ENCODE results near the gene ZNF480.
"Not testable (repeated sequence)": the region's sequence is repeated elsewhere in the genome, so short reads cannot be mapped to it uniquely, and the experiment has no call there.

Gene ZNF480

DNA sequence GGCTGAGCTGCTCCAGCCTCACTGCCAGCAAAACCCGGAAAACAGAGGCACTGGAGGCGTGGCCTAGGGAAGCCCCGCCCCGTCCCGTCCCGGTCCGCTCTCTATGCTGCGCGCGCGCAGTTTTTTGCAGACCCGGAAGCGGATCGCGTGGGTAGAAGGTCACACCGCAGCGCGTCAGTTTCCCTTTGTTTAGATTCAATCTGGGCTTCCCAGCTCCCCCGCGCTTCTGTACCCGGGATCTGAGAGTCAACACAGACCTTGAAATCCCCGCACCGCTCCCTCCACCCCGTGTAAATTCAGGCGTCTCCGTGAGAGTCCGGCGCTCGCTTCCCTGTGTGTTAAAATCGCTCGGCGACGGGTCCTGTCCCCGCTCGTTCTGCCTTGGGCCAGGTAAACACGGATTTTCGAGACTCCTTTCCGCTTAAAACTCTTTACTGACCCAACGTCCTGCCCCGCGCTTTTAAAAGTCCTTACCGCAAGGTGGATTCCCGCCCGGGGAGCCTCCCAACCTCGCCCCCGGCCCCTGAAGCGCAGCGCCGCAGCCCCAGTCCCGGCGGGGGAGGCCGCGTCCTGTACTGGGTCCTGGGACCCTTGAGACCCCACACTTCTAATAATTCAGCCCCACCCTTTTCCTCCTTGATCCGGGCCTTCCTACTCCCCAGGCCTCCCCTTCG, 39.3 kb downstream of the ZNF480 start, which contains the start of gene ZNF610:
TSS of gene ZNF610 (plus strand) at position 127 of the 674 bp plus-strand sequence. CDS start 12,930 bp downstream, outside the sequence.
- peak; percentile 86 for DNase-seq

DNA sequence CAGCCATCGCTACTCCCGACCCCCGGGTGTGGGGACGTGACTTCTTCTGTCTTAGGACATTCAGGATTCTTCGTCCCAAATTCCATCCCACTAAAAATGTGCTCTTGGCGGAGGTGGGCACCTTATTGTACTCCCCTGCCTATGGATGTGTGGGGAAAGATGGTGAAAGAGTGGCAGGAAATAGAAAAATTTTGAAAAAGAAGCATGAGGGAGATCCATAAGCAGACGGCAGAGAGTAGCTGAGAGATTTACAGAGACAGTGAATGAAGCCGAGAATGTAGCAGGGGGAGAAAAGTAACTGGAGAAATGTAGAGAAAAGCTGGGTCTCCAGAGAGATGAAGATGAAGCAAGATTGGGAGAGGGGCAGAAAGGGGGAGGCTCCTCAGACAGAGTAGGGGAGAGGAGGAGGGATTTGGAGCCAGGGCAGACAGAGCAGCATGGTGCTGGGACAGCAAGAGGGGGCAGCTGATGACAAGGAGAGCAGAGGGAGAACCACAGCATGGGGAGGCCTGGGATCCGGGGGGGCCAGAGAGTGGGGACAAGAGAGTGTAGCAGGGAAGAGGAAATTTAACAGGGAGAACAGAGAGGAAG, 39.9 kb downstream of the ZNF480 start:
- no peak for DNase-seq

DNA sequence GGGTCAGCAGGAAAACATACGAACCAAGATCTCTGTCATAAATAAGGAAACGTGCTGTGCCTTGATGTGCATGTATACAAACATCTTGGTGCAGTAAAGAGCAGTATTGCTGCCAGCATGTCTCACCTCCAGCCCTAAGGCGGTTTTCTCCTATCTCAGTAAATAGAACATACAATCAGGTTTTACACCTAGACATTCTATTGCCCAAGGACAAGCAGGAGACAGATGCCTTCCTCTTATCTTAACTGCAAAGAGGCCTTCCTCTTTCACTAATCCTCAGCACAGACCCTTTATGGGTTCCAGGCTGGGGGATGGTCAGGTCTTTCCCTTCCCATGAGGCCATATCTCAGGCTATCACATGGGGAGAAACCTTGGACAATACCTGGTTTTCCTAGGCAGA, 42.1 kb downstream of the ZNF480 start:
- not testable (repeated sequence) for DNase-seq

DNA sequence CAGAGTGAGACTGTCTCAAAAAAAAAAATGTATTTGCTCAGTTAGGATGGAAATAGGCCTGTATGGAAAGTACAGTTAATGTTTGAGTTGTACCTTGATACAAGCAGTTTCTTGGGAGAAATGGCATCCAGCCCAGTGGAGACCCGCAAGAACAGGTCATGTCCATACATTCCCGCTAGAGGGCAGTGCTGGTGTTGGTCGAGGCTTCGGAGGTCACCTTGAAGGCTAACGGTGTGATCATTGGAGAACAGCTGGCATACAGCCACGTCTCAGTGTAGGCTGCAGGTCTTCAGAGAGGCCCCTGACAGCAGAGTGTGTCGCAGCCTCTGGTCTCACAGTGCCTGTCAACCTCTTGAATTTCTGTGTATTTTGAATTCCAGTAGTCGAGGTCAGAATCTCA, 46.6 kb downstream of the ZNF480 start:
- DNase-seq, result peak; percentile 57

DNA sequence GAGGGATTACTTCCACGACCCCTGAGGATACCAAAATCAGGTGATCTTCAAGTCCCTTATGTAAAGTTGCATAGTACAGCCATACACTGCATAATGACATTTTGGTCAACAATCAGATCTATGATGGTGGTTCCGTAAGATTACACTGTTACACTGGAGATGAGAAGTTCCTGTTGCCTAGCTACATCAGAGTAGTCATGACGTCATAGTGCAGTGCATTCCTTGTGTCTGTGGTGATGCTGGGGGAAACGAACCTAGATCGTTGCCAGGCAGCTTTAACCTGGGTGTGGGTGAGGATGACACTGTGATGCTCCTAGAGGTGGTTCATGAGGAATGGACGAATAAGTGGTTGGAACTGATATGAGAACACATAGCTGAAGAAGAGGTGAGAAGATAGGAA, 48.2 kb downstream of the ZNF480 start:
- DNase-seq, result no peak

DNA sequence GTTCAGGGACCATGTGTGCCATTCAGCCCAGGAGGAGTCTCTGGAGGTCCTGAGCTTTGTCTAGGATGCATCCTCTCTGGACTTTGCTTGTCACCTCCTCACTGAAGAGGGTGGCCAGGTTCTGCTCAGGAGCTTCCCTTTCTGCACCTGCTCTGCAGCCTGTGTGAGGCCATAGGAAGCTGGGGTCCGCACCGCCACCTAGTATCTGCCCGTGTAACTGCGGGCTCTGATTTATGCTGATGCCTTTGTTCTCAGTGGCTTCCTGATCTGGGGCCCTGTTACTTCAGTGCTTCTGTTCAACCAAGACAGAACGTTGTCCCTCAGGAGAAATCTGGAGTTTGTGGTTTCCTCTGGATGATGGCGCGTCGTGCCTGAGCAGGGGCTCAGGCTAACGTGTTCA, 54.5 kb downstream of the ZNF480 start:
- DNase-seq, result no peak

DNA sequence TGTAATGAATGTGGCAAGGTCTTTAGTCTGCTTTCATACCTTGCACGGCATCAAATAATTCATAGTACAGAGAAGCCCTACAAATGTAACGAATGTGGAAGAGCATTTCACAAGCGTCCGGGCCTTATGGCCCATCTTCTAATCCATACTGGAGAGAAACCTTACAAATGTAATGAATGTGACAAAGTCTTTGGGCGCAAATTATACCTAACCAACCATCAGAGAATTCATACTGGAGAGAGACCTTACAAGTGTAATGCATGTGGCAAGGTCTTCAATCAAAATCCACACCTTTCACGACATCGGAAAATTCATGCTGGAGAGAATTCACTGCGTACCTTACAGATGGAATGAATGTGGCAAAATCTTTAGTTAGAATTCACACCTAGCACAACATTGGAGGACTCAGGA, 69.5 kb downstream of the ZNF480 start:
- no peak for DNase-seq

DNA sequence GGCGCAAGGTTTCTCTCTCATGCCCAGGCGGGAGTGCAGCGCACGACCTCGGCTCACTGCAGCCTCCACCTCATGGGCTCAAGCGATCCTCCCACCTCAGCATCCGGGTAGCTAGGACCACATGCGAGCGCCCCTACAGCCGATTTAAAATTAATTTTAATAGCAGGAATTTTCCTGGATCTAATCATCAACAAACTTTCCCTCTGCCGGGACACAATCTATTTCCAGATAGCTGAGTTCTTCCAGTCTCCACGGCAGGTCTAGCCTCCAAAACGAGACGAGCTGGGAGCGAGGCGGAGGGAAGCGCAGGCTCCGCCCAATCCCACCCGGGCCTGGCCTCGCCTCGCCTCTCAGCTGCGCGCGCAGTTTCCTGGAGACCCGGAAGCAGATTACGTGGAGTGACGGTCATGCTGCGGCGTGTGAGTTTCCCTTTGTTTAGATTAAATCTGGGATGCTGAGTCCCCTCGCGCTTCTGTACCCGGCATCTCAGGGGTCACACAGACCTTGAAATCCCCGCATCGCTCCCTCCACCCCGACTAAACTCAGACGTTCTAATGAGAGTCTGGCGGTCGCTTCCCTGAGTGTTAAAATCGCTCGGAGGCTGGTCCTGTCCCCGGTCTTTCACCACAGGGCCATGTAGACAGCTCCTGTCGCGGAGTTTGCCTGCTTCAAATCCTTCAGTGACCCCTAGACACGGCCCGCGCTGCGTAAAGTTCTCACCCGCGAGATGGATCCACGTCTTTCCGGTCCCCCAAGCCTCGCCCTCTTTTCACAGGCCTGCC, 72.8 kb downstream of the ZNF480 start, which contains the start of gene ZNF880:
TSS of gene ZNF880 (plus strand) at position 365 of the 782 bp plus-strand sequence. CDS start at position 408, 43 bp downstream.
- DNase-seq, result peak; percentile 89

DNA sequence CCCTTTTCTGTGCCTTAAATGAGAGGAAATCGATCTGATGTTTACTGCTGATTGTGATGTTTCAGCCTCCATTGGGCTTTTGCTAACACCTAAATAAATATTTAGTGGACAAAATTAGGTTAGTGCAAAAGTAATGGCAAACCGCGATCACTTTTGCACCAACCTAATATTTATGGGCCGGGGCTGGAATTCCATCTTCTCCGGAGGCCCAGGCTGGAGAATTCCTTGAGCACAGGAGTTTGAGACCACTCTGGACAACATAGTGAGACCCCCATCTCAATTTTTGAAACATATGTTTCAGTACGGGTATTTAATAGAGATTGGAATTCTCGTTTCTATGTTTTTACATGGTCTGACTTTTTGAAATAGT, 73.4 kb downstream of the ZNF480 start:
- no peak for DNase-seq
